ENCODE results near the gene DARS2. TPM values are rescaled to one million over a fixed set of nuclear protein-coding genes. Genes with fewer than 3 reads are reported as not detected.

Gene DARS2
- total RNA-seq, 2 donors from 2014 or later: 11.3 to 18.1 TPM

DNA sequence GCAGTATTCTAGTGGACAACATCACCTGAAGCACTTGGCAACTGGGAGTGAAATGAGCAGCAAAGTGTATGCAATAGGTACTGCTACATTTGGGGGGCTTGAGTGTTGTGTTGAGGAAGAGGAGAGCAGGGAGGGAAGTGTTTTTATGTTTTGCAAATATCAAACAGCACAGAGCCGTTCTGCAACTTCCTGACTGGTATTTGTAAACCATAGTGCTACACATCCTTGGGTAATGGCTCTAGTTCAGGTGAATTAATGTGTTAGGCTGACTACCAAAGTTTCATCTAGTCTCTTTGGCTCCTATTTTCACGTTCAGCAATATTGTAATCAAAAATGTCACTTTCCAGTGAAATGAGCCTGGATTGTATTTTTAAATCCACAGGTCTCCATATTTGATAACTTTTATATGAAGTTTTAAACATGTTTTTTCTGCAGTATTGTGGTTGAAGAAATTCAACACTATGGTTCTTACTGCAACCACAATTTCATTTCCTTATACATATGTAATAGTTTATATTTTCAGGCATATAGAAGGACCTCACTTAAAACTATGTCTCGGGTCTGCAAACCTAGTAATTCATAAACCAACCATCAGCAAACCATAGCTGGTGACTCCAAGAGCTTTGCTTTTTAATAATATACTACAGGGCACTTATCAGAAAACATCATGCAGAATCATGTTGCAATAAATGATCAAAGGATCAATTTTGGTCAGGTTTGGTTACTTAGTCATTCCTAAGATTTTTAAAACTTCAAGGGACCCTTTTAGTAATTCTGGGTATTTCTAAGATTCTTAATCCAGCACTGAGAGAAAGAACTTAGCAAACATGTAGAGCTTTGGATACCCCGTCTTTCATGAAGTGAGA, 62.5 kb downstream of the DARS2 start:
- 83% methylated on average over 4 of the region's 4 CpGs for WGBS
- intact Hi-C loops (cut with DNase I): no loop called here
- Histone ChIP-seq H3K9me3 (no peaks in the 10 kb centered on the region), H3K36me3 (no peaks in the 10 kb centered on the region), H3K4me3 (no peak overlapping the region), H3K27me3 (replicated peaks; ENCODE audit: insufficient read depth) (no peaks in the 10 kb centered on the region), H3K4me1 (replicated peaks) (no peaks in the 10 kb centered on the region), H3K27ac (no peak overlapping the region)
- no peak for DNase-seq (ENCODE audit: low spot score)
- TF ChIP-seq POLR2A (IDR thresholded peaks at IDR 0.05): no peak
- TF ChIP-seq, protein P1, sequence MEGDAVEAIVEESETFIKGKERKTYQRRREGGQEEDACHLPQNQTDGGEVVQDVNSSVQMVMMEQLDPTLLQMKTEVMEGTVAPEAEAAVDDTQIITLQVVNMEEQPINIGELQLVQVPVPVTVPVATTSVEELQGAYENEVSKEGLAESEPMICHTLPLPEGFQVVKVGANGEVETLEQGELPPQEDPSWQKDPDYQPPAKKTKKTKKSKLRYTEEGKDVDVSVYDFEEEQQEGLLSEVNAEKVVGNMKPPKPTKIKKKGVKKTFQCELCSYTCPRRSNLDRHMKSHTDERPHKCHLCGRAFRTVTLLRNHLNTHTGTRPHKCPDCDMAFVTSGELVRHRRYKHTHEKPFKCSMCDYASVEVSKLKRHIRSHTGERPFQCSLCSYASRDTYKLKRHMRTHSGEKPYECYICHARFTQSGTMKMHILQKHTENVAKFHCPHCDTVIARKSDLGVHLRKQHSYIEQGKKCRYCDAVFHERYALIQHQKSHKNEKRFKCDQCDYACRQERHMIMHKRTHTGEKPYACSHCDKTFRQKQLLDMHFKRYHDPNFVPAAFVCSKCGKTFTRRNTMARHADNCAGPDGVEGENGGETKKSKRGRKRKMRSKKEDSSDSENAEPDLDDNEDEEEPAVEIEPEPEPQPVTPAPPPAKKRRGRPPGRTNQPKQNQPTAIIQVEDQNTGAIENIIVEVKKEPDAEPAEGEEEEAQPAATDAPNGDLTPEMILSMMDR (IDR thresholded peaks at IDR 0.05): no peak
- no peak for TF ChIP-seq POLR2AphosphoS5 (IDR thresholded peaks at IDR 0.05)

DNA sequence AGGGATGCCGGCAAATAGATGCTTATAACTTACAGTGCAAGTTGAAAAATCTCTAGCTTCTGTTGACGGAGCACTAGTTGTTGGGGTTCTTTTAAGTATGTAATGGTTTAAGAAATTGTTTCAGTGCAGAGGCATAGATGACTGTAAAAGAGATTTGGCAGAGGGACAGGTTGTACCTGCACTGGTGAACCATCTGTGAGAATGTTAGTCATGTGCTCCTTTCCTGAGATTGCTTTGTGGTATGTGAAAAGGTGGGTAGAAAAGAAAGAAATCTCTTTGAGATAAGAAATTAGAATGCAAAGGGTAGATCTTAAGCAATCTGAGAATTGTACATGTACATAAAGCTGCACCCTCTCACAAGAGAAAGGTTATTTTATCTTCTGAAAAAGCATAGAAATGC, 63.2 kb downstream of the DARS2 start:
- no peak for DNase-seq (ENCODE audit: low spot score)

DNA sequence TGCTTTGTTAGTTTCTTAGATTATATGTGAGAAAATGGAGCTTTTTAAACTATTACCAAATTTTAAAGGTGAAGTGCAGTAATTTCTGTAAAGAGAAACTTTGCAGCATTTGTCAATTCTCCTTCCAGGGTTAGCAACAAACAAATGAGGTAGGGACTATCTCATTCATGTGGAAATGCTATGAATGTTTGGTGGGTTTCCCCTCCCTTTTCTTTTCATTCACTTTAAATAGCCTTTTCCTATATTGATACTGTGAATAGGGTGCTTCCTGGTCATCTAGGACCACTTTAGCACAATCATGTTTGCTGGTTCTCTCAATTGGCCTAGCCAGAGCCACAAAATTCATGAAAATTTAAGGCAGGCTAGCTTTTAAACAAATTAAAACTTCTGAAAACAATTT, 64.3 kb downstream of the DARS2 start:
- no peaks in the 10 kb centered on the region for H3K9me3 ChIP-seq
- H3K36me3 ChIP-seq: no peaks in the 10 kb centered on the region
- no peak for DNase-seq (ENCODE audit: low spot score)
- H3K4me3 ChIP-seq: no peak overlapping the region
- H3K27me3 ChIP-seq (replicated peaks; ENCODE audit: insufficient read depth): no peaks in the 10 kb centered on the region
- intact Hi-C loops (cut with DNase I): no loop called here
- no peaks in the 10 kb centered on the region for H3K4me1 ChIP-seq (replicated peaks)
- no peak overlapping the region for H3K27ac ChIP-seq
- TF ChIP-seq, protein P1 (IDR thresholded peaks at IDR 0.05): no peak
- no peak for TF ChIP-seq POLR2AphosphoS5 (IDR thresholded peaks at IDR 0.05)
- TF ChIP-seq POLR2A (IDR thresholded peaks at IDR 0.05): no peak

More for the DNA sequence above, 63.2 kb downstream of the DARS2 start:
- Histone ChIP-seq H3K4me3 (no peak overlapping the region), H3K36me3 (no peaks in the 10 kb centered on the region), H3K4me1 (replicated peaks) (no peaks in the 10 kb centered on the region), H3K27me3 (replicated peaks; ENCODE audit: insufficient read depth) (no peaks in the 10 kb centered on the region), H3K9me3 (no peaks in the 10 kb centered on the region), H3K27ac (no peak overlapping the region)
- intact Hi-C loops (cut with DNase I): no loop called here
- WGBS: 98% methylated on average over 2 of the region's 2 CpGs
- TF ChIP-seq, protein P1 (IDR thresholded peaks at IDR 0.05): no peak
- TF ChIP-seq POLR2AphosphoS5 (IDR thresholded peaks at IDR 0.05) (no peak), POLR2A (IDR thresholded peaks at IDR 0.05) (no peak)

DNA sequence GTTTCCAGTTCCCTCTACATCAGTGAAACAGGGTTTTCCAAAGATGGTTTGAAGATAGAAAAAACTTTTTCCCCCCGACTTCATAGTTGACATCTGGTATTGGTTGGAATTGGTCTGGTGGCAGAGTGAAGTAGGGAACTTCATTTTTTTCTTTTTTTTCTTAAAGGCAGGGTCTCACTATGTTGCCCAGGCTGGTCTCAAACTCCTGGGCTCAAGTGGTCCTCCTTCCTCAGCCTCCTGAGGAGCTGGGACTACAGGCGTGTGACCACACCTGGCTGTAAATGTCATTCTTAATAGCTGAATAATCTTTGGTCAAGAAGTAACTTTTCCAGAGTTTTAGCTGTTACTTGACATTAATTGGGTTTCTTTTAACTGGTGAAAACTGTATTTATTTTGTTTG, 65.4 kb downstream of the DARS2 start:
- 98% methylated on average over 2 of the region's 2 CpGs for WGBS
- H3K4me1 ChIP-seq (replicated peaks): no peaks in the 10 kb centered on the region
- no peaks in the 10 kb centered on the region for H3K27me3 ChIP-seq (replicated peaks; ENCODE audit: insufficient read depth)
- no peak for TF ChIP-seq POLR2AphosphoS5 (IDR thresholded peaks at IDR 0.05)
- TF ChIP-seq, protein P1 (IDR thresholded peaks at IDR 0.05): no peak
- TF ChIP-seq POLR2A (IDR thresholded peaks at IDR 0.05): no peak
- no peak overlapping the region for H3K4me3 ChIP-seq
- intact Hi-C loops (cut with DNase I): no loop called here
- no peaks in the 10 kb centered on the region for H3K36me3 ChIP-seq
- no peak overlapping the region for H3K27ac ChIP-seq
- no peaks in the 10 kb centered on the region for H3K9me3 ChIP-seq
- DNase-seq (ENCODE audit: low spot score): no peak

DNA sequence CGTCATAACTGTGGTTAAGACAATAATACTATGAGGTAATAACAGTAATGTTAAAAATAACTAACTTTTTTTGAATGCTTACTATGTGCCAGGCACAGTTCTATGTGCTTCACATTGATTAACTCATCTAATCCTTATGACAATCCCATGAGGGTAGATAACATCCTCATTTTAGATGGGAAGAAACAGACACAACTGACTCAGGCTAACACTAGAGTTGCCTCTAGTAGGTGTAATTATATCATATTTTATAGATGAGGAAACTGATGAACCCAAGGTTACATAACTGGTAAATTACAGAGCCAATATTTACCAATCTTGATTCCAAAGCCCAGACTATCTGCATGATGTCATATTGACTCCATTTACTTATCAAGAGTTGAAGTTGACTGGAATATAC, 69.1 kb downstream of the DARS2 start:
- Histone ChIP-seq H3K4me3 (no peak overlapping the region), H3K36me3 (no peaks in the 10 kb centered on the region), H3K9me3 (no peaks in the 10 kb centered on the region), H3K27ac (no peak overlapping the region), H3K4me1 (replicated peaks) (no peaks in the 10 kb centered on the region), H3K27me3 (replicated peaks; ENCODE audit: insufficient read depth) (no peaks in the 10 kb centered on the region)
- 94% methylated on average over 1 of the region's 1 CpG for WGBS
- TF ChIP-seq, protein P1 (IDR thresholded peaks at IDR 0.05): no peak
- TF ChIP-seq POLR2A (IDR thresholded peaks at IDR 0.05) (no peak), POLR2AphosphoS5 (IDR thresholded peaks at IDR 0.05) (no peak)
- intact Hi-C loops (cut with DNase I): no loop called here
- DNase-seq (ENCODE audit: low spot score): no peak
